ENCODE data around the gene OR2H1. TPM values are rescaled to one million over a fixed set of nuclear protein-coding genes. Genes with fewer than 3 reads are reported as not detected.

Gene OR2H1
- total and polyA plus RNA-seq, 9 of the 15 experiments (the other 6 are each of a cell fraction or from before 2014, with no cell fraction given) = not detected

GRCh38 chr6:29490552-29490951 is 33.6 kb downstream of the OR2H1 start (continued):
- TF ChIP-seq FOXA1 (IDR thresholded peaks at IDR 0.05; ENCODE audit: borderline replicate concordance) (no peak), SMAD2 (IDR thresholded peaks at IDR 0.05; ENCODE audit: low read depth, low read length) (no peak), CREBBP (IDR thresholded peaks at IDR 0.05; ENCODE audit: low read depth, low read length) (no peak), SRF (CRISPR knock-in tag; IDR thresholded peaks at IDR 0.05) (no peak), ZFX (CRISPR knock-in tag; IDR thresholded peaks at IDR 0.05) (no peak), CREB5 (CRISPR knock-in tag; IDR thresholded peaks at IDR 0.05) (no peak), USF1 (CRISPR knock-in tag; IDR thresholded peaks at IDR 0.05) (no peak), ZBTB34 (CRISPR knock-in tag; IDR thresholded peaks at IDR 0.05) (no peak), RBM15 (IDR thresholded peaks at IDR 0.05; ENCODE audit: insufficient read depth, low read length) (no peak), EHMT2 (IDR thresholded peaks at IDR 0.05) (no peak), SLC30A9 (CRISPR knock-in tag; IDR thresholded peaks at IDR 0.05) (no peak), MTF1 (CRISPR knock-in tag; IDR thresholded peaks at IDR 0.05; ENCODE audit: borderline replicate concordance) (no peak), TCF15 (CRISPR knock-in tag; IDR thresholded peaks at IDR 0.05) (no peak)
- TF ChIP-seq, protein P1, sequence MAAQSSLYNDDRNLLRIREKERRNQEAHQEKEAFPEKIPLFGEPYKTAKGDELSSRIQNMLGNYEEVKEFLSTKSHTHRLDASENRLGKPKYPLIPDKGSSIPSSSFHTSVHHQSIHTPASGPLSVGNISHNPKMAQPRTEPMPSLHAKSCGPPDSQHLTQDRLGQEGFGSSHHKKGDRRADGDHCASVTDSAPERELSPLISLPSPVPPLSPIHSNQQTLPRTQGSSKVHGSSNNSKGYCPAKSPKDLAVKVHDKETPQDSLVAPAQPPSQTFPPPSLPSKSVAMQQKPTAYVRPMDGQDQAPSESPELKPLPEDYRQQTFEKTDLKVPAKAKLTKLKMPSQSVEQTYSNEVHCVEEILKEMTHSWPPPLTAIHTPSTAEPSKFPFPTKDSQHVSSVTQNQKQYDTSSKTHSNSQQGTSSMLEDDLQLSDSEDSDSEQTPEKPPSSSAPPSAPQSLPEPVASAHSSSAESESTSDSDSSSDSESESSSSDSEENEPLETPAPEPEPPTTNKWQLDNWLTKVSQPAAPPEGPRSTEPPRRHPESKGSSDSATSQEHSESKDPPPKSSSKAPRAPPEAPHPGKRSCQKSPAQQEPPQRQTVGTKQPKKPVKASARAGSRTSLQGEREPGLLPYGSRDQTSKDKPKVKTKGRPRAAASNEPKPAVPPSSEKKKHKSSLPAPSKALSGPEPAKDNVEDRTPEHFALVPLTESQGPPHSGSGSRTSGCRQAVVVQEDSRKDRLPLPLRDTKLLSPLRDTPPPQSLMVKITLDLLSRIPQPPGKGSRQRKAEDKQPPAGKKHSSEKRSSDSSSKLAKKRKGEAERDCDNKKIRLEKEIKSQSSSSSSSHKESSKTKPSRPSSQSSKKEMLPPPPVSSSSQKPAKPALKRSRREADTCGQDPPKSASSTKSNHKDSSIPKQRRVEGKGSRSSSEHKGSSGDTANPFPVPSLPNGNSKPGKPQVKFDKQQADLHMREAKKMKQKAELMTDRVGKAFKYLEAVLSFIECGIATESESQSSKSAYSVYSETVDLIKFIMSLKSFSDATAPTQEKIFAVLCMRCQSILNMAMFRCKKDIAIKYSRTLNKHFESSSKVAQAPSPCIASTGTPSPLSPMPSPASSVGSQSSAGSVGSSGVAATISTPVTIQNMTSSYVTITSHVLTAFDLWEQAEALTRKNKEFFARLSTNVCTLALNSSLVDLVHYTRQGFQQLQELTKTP (IDR thresholded peaks at IDR 0.05; ENCODE audit: low read depth in 1 of 2, partially characterized antibody in 2 of 2) = no peak
- TF ChIP-seq, protein P2, sequence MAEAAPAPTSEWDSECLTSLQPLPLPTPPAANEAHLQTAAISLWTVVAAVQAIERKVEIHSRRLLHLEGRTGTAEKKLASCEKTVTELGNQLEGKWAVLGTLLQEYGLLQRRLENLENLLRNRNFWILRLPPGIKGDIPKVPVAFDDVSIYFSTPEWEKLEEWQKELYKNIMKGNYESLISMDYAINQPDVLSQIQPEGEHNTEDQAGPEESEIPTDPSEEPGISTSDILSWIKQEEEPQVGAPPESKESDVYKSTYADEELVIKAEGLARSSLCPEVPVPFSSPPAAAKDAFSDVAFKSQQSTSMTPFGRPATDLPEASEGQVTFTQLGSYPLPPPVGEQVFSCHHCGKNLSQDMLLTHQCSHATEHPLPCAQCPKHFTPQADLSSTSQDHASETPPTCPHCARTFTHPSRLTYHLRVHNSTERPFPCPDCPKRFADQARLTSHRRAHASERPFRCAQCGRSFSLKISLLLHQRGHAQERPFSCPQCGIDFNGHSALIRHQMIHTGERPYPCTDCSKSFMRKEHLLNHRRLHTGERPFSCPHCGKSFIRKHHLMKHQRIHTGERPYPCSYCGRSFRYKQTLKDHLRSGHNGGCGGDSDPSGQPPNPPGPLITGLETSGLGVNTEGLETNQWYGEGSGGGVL (CRISPR knock-in tag; IDR thresholded peaks at IDR 0.05) = no peak
